Activated naive CD4-positive, alpha-beta T cell treated with anti-CD3 and anti-CD28 coated beads, Interleukin-2, amount 50 U/mL, for 72 hours (primary cell): ENCODE results near the gene OXT. TPM values are rescaled to one million over a fixed set of nuclear protein-coding genes. Genes with fewer than 3 reads are reported as not detected.
"Not testable (repeated sequence)": the region's sequence is repeated elsewhere in the genome, so short reads cannot be mapped to it uniquely, and the experiment has no call there.

Experiments used
- ATAC-seq, 2 donors: fragments of 150-1000 bp; cut with Tn5 transposase; 2 replicates each; pipeline ENCODE4 v1.10.0; 2021; ENCODE audit warnings: mild to moderate bottlenecking in 2 of 2, moderate library complexity in 2 of 2
- DNase-seq, 2 donors: peaks; one replicate each; pipeline ENCODE4 v3.0.0; 2021 to 2022; ENCODE audit warnings: low spot score in 2 of 2
- H3K27ac Mint-ChIP-seq, 2 donors: one replicate each; pipeline ENCODE4 v1.8.0; 2022; ENCODE audit warnings: mild to moderate bottlenecking in 2 of 2, mixed read lengths in 2 of 2
- H3K36me3 Mint-ChIP-seq, 2 donors: one replicate each; pipeline ENCODE4 v1.8.0; 2022; ENCODE audit warnings: mixed read lengths in 2 of 2
- H3K9me3 Mint-ChIP-seq, 2 donors: one replicate each; pipeline ENCODE4 v1.8.0; 2022; ENCODE audit warnings: mixed read lengths in 2 of 2
- total RNA-seq, 2 donors: library from RNA; stranded (reverse); gene quantifications; one replicate each; pipeline ENCODE4 v1.2.3, GENCODE V29; 2022

Gene OXT
- total RNA-seq, 2 donors from 2014 or later = not detected

DNA sequence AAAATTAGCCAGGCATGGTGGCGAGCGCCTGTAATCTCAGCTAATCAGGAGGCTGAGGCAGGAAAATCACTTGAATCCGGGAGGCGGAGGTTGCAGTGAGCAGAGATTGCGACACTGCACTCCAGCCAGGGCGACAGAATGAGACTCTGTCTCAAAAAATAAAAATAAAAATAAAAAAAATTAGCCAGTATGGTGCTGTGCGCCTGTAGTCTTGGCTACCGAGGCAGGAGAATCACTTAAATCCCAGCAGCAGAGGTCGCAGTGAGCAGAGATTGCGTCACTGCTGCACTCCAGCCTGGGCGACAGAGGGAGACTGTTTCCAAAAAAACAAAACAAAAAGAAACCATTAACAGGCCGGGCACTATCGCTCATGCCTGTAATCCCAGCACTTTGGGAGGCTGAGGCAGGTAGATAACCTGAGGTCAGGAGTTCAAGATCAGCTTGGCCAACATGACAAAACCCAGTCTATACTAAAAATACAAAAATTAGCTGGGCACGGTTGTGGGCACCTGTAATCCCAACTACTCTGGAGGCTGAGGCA, 46.5 kb downstream of the OXT start:
- H3K36me3 Mint-ChIP-seq = peaks cover 23 to 25% of the 10 kb centered on the region in 2 donors
- not testable (repeated sequence) for H3K27ac Mint-ChIP-seq, DNase-seq, H3K9me3 Mint-ChIP-seq
- ATAC-seq = peak; percentile 49 to 61

GRCh38 chr20:3119044-3119443, 47.6 kb downstream of the OXT start:
- Mint-ChIP-seq H3K27ac (no peak overlapping the region), H3K36me3 (peaks cover 23 to 35% of the 10 kb centered on the region in 2 donors), H3K9me3 (peaks cover 5 to 6% of the 10 kb centered on the region in 2 donors)
- no peak for ATAC-seq
- DNase-seq = no peak

DNA sequence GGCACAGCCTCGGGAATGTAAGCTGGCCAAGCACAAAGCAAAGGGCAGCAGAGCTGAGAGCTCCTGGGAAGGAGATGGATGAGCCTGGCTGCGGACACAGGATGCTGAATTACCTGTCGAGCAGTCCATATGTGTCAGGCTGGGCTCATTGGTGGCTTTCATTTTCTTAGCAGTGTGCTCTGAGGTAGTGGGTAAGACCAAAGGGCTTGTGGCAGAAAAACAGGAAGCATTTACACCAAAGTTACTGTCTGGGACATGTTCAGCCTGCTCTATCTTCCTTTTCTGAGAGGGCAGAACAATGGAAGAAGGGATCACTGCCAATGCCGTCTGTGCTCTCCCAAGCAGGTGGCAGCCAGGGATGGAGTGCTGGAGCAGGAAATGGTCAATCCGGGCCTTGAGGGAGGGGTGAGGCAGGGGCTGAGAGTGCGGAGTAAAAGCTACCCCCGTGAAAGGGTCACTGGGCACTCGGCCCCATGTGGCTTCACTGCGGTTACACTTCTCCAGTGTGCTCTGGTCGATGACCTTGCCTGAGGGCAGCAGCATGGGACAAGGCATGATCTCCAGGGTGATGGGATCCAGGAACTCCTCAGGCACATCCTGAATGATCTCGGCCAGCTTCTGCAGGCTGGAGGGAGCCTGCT, 50.0 kb downstream of the OXT start:
- ATAC-seq = no peak
- Mint-ChIP-seq H3K27ac (peak overlapping the region; percentile 89 to 96), H3K9me3 (peaks cover 5 to 6% of the 10 kb centered on the region in 2 donors), H3K36me3 (peaks cover 31 to 46% of the 10 kb centered on the region in 2 donors)
- no peak for DNase-seq

Other genes with a start within 250 kb of the OXT start
- 10 to 100 TPM; 29.5 to 33.6 TPM for gene PCED1A, start 231.0 kb upstream of the OXT start, total RNA-seq
- 10 to 100 TPM; 45.7 to 52.0 TPM for gene VPS16, start 230.9 kb upstream of the OXT start, total RNA-seq
- gene PTPRA, start 198.1 kb upstream of the OXT start, total RNA-seq = 10 to 100 TPM; 37.8 to 55.8 TPM
- gene GNRH2, start 28.0 kb upstream of the OXT start, total RNA-seq = 1 to 10 TPM in 1 of 2 donors, under 1 TPM in 1; 0.99 to 2.5 TPM
- 10 to 100 TPM; 39.3 to 60.0 TPM for gene MRPS26, start 25.6 kb upstream of the OXT start, total RNA-seq
- under 1 TPM in 1 of 2 donors, not detected in 1; 0.45 TPM for gene AVP, start 13.1 kb downstream of the OXT start, total RNA-seq
- 10 to 100 TPM; 18.8 to 24.2 TPM for gene FASTKD5, start 88.2 kb downstream of the OXT start, total RNA-seq
- gene UBOX5, start 88.2 kb downstream of the OXT start, total RNA-seq = 1 to 10 TPM; 5.5 to 7.1 TPM
- gene LZTS3, start 101.9 kb downstream of the OXT start, total RNA-seq = 1 to 10 TPM; 2.0 to 4.2 TPM
- 100 to 1,000 TPM in 1 of 2 donors, 10 to 100 TPM in 1; 66.4 to 128 TPM for gene DDRGK1, start 133.1 kb downstream of the OXT start, total RNA-seq
- 10 to 100 TPM; 29.9 to 77.4 TPM for gene ITPA, start 137.9 kb downstream of the OXT start, total RNA-seq
- gene SLC4A11, start 167.6 kb downstream of the OXT start, total RNA-seq = 1 to 10 TPM in 1 of 2 donors, under 1 TPM in 1; 0.14 to 1.1 TPM